ENCODE results near the gene MEGF9.
"Not testable (repeated sequence)": the region's sequence is repeated elsewhere in the genome, so short reads cannot be mapped to it uniquely, and the experiment has no call there.

MEGF9 gene

DNA sequence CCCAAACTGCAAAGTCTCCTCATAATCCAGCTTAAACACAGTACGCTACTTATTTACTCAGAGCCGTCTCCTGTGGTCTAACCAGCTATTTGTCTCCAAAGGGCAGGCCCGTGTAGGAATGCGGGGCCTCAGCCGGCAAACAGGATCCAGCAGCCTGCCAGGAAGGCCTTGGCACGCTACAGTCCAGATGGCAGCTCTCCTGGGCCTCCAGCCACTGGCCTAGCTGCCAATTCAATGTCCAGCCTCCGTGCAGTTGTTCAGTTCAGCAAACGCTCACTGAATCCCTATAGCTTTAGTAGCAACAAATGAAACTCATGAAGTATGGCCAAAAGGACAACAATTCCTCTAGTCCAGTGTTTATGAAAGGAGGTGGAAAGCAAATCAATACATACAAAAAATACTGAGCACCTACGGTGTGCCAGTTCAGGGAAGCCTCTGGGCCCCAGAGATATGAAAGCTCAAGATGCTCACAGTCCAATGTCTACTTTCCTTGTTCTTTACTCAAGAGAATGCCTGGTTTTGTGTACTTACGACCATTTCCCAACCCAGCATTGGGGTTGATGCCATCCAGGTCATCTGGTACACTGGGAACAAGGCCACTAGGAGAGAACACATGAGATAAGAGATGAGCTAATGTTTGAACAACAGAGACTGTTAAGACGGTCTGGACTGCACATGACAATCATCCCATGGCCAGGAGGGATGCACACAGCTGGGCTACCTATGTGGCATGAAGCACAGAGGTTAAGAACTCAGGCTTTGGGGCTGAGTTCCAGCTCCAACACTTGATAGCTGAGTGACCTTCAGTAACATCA, 142.6 kb downstream of the MEGF9 start:
- DNase-seq (ENCODE audit: low spot score) = peak; percentile 94

DNA sequence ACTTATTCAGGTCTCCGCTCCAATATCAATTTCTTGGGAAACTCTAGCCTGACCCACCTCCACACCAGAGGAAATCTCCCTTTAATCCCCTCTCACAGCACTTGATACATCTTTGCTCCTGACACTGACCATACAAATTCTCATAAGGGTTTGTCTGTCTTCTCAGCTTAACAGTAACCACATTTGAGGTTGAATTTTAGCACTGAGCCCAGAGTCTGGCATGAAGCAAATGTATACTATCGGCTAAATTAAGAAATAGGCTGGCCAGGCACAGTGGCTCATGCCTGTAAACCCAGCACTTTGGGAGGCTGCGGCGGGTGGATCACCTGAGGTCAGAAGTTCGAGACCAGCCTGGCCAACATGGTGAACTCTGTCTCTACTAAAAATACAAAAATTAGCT, 144.0 kb downstream of the MEGF9 start:
- DNase-seq (ENCODE audit: low spot score) = no peak

DNA sequence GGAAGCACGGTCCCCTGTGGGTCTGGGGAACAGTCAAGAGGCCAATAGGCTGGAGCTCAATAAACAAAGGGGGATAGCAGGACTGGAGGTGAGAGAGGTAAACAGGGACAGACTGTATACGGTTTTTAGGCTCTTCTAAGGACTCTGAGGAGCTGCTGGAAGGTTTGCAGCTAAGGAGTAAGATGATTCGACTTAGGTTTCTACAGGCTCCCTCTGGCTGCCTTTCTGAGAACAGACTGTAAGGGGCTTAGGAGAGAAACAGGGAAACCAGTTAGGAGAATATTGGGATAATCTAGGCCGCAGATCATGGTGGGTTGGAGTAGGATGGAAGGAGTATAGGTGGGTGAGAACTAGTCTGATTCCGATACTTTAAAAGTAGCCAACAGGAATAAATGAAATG, 144.7 kb downstream of the MEGF9 start:
- DNase-seq (ENCODE audit: low spot score) = no peak

DNA sequence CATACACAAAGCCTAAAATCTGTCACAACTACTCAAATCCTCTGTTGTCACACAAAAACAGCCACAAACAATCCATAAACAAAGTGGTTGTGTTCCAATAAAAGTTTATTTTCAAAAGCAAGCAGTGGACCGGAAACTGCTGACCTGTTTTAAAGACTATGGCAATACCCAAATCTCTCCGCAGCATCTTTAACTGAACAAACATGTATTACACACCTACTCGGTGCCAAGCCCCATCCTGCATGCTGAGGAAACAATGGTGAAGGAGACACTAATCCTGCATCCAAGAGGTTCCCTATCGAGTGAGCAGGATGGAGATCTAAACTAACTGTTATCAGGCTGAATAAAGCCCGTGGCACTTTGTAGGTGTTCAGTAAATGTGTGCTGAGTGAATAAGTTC, 145.5 kb downstream of the MEGF9 start:
- DNase-seq (ENCODE audit: low spot score) = no peak

DNA sequence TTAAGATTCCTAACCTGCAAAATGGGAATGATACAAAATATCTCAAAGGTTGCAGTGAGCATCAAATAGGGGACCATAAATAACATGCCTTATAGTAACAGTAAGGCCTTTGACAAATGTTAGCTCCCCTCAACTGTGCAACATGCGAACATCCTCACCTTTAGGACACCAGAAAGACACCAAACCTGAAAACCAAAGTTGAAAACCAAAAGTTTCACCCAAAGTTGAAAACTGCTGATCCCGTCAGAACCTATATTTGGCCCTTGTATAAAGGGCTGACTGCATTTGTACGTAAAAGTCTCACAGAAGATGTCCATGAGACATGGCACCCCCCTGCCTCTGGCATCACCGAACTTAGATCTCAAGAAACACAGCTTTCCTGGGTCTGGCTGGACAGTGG, 146.4 kb downstream of the MEGF9 start:
- no peak for DNase-seq (ENCODE audit: low spot score)

DNA sequence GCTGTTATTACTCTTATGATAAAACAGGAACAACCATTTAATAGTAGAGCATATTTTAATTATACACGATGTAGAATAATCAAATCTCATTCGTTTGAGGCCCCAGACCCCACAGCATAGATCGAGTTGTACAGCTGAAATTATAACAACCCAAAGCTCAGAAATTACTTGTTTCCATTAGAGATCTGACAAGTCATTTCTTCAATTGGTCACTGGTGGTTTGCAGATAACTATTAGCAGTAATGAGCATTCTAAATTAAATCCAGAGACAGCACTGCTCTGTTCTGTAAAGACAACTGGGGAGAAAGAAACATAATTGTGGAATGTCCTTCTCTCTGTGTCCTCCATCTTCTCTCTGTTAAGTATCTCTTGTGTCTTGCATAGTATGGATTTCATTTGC, 147.2 kb downstream of the MEGF9 start:
- DNase-seq (ENCODE audit: low spot score) = no peak

DNA sequence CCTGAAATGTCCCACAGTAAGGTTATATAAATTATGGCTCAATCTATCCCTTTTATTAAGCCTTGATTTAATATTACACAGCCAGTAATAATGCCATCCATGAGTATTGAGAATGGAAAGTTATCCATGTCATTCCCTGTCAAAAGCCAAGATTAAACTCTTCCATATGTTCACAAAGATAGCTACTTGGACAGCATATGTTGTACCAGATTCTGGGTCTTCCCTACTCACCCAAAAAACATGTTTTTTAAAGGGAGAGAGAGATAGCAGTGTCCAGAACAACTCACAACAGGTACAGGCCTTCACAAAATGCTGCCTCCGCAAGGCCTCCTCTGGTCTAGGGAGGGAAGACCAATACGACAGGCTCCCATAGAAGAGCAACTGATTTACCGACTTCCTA, 149.7 kb downstream of the MEGF9 start:
- no peak for DNase-seq (ENCODE audit: low spot score)

DNA sequence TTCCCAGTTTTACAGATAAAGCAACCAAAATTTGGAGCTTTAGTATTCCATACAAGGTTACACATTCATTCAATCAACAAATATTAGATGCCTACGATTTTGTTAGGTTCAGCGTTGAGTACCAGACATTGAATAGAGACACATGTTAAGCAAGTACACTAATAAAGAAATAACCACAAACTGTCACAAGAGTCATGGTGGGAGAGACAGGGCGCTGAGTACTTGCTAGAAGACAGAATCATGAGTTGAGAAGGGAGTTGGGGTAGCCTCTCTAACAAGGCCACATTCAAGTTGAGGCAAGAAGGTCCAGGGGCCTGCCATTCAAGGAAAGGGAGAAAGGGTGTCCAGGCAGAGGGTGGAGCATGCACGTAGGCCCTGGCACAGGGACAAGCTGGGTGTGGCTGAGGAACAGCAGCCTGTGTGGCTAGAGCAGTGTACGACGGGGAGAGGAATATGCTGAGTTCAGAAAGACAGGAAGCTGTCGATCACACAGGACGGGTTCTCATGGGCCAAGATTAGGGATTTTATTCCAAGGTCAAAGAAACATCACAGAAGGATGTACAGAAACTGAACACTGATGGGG, 151.3 kb downstream of the MEGF9 start:
- DNase-seq (ENCODE audit: low spot score) = no peak

DNA sequence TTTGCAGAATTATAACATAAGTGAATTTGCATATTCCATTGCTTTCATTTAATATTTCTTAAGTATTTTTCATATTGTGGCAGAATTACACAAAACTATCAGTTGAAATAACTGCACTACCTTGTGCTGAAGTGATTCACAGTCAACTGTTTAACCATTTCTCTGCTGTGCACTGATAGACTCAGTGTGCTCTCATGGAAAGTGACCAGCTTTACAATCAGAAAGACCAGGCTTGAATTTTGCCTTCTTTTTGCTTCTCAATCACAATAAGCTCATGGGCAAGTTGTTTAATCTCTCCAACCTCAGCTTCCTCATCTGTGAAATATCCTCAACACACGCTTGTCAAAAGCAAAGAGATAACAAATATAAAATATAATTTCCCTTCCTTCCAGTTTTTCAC, 152.6 kb downstream of the MEGF9 start:
- DNase-seq (ENCODE audit: low spot score) = no peak

DNA sequence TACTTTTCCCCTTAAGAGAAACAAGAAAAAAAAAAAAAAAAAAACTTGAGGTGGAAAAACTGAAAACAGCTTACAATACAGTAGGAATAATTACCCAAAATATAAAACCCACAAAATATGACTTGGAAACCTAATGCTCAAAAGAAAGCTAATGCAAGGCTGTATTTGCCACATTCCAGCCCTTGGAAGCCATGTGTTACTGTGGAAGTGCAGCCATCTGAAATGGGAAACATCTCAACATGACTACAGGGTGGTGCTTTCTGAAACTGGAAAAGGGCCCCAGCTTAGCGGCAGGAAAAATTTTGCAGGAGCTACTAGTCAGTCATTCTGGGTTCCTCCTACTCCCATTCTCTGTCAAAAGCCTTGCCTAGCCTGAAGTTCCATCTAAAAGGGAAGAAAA, 154.7 kb downstream of the MEGF9 start:
- no peak for DNase-seq (ENCODE audit: low spot score)

DNA sequence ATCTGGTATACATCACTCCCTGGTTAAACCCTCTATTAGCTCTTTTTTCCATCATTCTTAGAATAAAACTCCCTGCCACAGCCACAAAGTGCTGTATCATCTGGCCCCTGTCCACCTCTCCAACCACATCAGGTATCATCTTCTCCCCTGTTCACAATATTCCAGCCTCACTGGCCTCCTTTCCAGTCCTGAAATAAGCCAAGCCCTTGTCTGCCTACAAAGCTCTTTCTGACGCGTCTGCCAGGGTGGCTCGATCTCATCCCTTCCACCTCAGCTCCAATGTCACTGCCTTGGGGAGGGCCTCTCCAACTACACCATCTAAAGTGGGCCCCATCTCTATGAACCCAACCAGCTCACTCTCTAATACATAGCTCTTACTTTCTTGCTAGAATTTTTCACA, 155.8 kb downstream of the MEGF9 start:
- DNase-seq (ENCODE audit: low spot score) = no peak

DNA sequence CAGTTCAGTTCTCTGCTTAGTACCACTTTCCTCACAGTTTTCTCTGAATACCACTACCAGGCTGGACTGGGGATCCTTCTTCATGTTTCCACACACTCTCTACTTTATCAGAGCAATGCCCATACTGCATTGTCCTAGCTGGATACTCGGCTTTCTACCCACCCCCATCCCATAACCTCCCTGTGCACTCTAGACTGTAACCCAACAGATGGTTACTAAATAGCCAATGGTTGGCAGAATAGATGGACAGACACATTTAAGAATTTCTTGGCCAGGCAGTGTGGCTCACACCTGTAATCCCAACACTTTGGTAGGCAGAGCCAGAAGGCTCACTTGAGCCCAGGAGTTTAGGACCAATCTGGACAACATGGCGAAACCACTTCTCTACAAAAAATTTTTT, 157.1 kb downstream of the MEGF9 start:
- DNase-seq (ENCODE audit: low spot score) = no peak

DNA sequence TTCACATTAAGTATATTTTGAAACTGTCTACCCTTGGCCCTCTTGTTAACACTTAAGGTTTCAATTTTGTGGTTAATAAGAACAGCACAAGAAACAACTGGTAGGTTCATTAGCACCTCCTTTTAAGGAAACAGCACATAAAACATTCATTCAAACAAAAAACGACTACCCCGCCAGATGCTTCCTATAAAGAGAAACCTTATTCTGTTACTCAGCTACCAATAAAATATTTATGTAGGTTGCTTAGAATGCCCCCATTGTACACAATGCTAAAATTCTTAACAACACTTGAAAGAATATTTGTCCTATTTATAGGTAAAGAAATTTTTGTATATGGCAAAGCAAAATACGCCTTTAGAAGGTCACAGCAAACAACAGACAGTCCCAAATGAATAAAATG, 157.5 kb downstream of the MEGF9 start:
- no peak for DNase-seq (ENCODE audit: low spot score)

DNA sequence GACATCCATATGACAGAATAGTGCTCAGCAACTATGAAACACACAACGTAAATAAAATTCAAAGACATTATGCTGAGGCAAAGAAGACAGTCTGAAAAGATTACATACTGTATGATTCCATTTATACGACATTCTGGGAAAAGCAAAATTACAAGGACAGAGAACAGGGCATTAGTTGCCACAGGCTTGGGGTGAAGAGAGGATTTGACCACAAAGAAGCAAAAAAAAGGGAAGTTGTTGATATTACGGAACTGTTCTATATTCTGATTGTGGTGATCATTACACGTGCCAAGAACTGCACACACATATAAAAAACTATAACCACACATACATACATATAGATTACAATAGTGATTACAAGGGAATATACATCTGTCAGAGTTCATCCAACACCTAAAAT, 158.4 kb downstream of the MEGF9 start:
- no peak for DNase-seq (ENCODE audit: low spot score)

DNA sequence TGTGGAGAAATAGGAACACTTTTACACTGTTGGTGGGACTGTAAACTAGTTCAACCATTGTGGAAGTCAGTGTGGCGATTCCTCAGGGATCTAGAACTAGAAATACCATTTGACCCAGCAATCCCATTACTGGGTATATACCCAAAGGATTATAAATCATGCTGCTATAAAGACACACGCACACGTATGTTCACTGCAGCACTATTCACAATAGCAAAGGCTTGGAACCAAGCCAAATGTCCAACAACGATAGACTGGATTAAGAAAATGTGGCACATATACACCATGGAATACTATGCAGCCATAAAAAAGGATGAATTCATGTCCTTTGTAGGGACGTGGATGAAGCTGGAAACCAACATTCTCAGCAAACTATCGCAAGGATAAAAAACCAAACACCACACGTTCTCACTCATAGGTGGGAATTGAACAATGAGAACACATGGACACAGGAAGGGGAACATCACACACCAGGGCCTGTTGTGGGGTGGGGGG, 162.0 kb downstream of the MEGF9 start:
- not testable (repeated sequence) for DNase-seq (ENCODE audit: low spot score)

Data from AG08396 (cell line).